Upper lobe of right lung (tissue), 1 donor: ENCODE results near the gene IL21R. TPM values are rescaled to one million over a fixed set of nuclear protein-coding genes. Genes with fewer than 3 reads are reported as not detected.

ENCODE experiments used
- ATAC-seq: fragments of 200-7000 bp; cut with Tn5 transposase; one replicate; pipeline ENCODE4 v1.9.1; 2020; ENCODE audit warnings: mild to moderate bottlenecking, moderate library complexity
- DNase-seq: peaks from one replicate; pipeline ENCODE4 v3.0.0-alpha.2; 2020
- H3K27ac ChIP-seq: fragments of 200-600 bp; one replicate; pipeline ENCODE4 v1.8.0; 2022
- H3K27me3 ChIP-seq: fragments of 200-600 bp; one replicate; pipeline ENCODE4 v1.8.0; 2022; ENCODE audit warnings: mild to moderate bottlenecking
- H3K36me3 ChIP-seq: fragments of 200-600 bp; one replicate; pipeline ENCODE4 v1.8.0; 2022
- H3K4me1 ChIP-seq: fragments of 200-600 bp; one replicate; pipeline ENCODE4 v1.8.0; 2022
- H3K4me3 ChIP-seq: fragments of 200-600 bp; one replicate; pipeline ENCODE4 v1.8.0; 2022; ENCODE audit warnings: mild to moderate bottlenecking
- H3K9me3 ChIP-seq: fragments of 200-600 bp; one replicate; pipeline ENCODE4 v1.8.0; 2022
- CTCF ChIP-seq: fragments of 200-600 bp; IDR thresholded peaks from one replicate; pipeline ENCODE4 v1.8.0; 2022; ENCODE audit warnings: antibody characterized with exemption
- intact Hi-C: fragments of 100-400 bp; cut with DNase I; formaldehyde crosslinking; loops from one replicate; pipeline ENCODE4 v1.11.0; 2022
- total RNA-seq: library from RNA; stranded (reverse); fragmentation: NEBNext Ultra II Directional; extraction: Animal tissue kit (Norgen Biotek cat#: 25700); gene quantifications from one replicate; pipeline ENCODE4 v1.2.1, GENCODE V29; 2021
- donor health status: DM: no; HTN: yes; CAD: no; lungs with severe emphysema.

Gene IL21R
- total RNA-seq, 1 donor from 2014 or later: 3.9 TPM

DNA sequence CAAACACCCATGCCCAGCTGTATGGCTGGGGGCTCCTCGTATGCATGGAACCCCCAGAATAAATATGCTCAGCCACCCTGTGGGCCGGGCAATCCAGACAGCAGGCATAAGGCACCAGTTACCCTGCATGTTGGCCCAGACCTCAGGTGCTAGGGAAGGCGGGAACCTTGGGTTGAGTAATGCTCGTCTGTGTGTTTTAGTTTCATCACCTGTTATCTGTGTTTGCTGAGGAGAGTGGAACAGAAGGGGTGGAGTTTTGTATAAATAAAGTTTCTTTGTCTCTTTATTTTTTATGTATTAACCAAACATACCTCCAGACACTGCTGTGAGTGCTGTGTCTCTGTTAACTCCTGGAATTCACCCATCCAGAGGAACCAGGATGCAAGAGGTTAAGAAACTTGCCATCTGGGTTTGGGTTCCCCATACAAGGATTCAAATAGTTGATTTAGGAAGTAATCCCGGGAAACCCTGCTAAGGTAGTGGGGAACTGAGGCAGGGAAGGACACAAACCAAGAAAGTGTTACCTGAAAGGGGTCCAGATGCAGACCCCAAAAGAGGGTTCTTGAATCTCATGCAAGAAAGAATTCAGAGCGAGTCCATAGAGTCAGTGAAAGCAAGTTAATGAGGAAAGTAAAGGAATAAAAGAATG is 37.4 kb upstream of the IL21R start:
- peaks cover 26% of the 10 kb centered on the region for H3K4me1 ChIP-seq
- no peak overlapping the region for H3K4me3 ChIP-seq
- intact Hi-C loops: loop anchor here (10.0 kb wide), 1 partner anchor 130 kb away; no protein-coding TSS in a partner anchor
- peaks cover 44% of the 10 kb centered on the region for H3K36me3 ChIP-seq
- TF ChIP-seq CTCF: no peak
- no peak overlapping the region for H3K27ac ChIP-seq
- peak; percentile 67 for DNase-seq
- no peaks in the 10 kb centered on the region for H3K27me3 ChIP-seq
- peak; percentile 67 for ATAC-seq
- H3K9me3 ChIP-seq: no peaks in the 10 kb centered on the region

GRCh38 chr16:27365142-27366089 is 36.6 kb upstream of the IL21R start:
- Histone ChIP-seq H3K4me1 (peaks cover 26% of the 10 kb centered on the region), H3K4me3 (no peak overlapping the region), H3K27ac (no peak overlapping the region), H3K36me3 (peaks cover 40% of the 10 kb centered on the region), H3K9me3 (no peaks in the 10 kb centered on the region), H3K27me3 (no peaks in the 10 kb centered on the region)
- no peak for TF ChIP-seq CTCF
- DNase-seq (no peak), ATAC-seq (no peak)
- intact Hi-C loops: loop anchor here (10.0 kb wide), 1 partner anchor 131 kb away; no protein-coding TSS in a partner anchor

GRCh38 chr16:27366687-27367460 is 35.1 kb upstream of the IL21R start:
- ATAC-seq: no peak
- H3K36me3 ChIP-seq: peaks cover 26% of the 10 kb centered on the region
- no peaks in the 10 kb centered on the region for H3K9me3 ChIP-seq
- no peaks in the 10 kb centered on the region for H3K27me3 ChIP-seq
- H3K4me1 ChIP-seq: peaks cover 26% of the 10 kb centered on the region
- peak overlapping the region; percentile 56 for H3K27ac ChIP-seq
- peak overlapping the region; percentile 20 for H3K4me3 ChIP-seq
- peak; percentile 65 for DNase-seq
- intact Hi-C loops: loop anchor here (10.0 kb wide), 1 partner anchor 132 kb away; no protein-coding TSS in a partner anchor
- no peak for TF ChIP-seq CTCF

DNA sequence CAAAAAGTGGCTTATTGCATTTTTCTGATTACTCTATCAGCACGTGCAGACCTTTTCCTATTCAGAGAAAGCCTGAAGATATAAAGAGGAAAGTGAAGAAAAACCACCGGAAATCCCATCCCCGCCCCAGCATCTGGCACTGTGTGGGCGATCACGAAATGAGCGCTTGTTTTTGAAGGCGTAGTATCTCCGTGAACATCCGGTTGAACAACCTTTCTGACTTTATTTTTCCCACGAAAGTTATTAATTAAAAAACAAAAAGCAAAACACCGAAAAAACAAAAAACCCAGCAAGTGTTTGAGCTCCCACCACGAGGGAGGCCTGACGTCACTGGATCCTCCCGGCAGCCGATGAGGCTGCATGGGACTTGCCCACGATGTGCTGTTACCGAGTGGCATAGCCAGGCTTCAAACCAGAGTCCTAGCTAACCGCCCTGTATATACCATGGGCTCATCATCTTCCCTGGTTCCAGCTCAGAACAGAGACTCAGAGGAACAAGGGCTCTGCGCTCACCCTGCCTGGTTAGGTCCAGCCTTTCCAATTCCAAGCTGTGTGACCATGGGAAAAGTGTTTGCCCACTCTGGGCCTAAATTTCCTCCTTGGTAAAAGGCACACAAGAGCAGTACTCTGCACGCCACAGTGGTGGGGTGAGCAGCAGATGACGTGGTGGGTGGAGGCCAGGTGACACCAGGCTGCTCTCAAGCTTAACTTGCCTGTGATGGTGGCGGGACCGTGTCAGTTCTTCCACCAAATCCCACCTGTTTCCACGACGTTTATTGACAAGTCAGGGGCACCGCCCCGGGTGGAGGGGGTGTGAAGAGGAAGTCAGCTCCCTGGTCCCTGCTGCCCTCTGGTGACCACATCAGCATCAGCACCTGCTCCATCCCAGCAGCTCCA is 34.3 kb upstream of the IL21R start:
- DNase-seq (peak; percentile 89), ATAC-seq (peak; percentile 86)
- H3K4me3 ChIP-seq: peak overlapping the region; percentile 20
- peaks cover 17% of the 10 kb centered on the region for H3K36me3 ChIP-seq
- H3K4me1 ChIP-seq: peaks cover 26% of the 10 kb centered on the region
- peak overlapping the region; percentile 56 for H3K27ac ChIP-seq
- H3K27me3 ChIP-seq: no peaks in the 10 kb centered on the region
- no peaks in the 10 kb centered on the region for H3K9me3 ChIP-seq
- TF ChIP-seq CTCF: peak; percentile 86
- intact Hi-C loops: loop anchor here (10.0 kb wide), 1 partner anchor 133 kb away; no protein-coding TSS in a partner anchor
